A549 (cell line): ENCODE measurements around the gene LGALS3BP. TPM values are rescaled to one million over a fixed set of nuclear protein-coding genes. Genes with fewer than 3 reads are reported as not detected.

ENCODE experiments used
- ATAC-seq, 2 experiments: fragments of 200-7000 bp in 1 of 2; fragments of >200 bp in 1 of 2; cut with Nextera tagmentation in 1 of 2; cut with Tn5 transposase in 1 of 2; 3 replicates each; pipeline versions ENCODE4 v1.8.0 to v1.9.1; 2018 to 2020; ENCODE audit warnings: mild to moderate bottlenecking in 1 of 2, moderate library complexity in 1 of 2
- CTCF ChIA-PET: fragments of 300-600 bp; sonication (Branson Sonifier 250); formaldehyde crosslinking; extraction: SDS; loops from one replicate; lab custom pipeline; 2021; ENCODE audit warnings: antibody characterized with exemption, inconsistent platforms; lab: Yijun Ruan, JAX
- POLR2A ChIA-PET: fragments of 350-600 bp; formaldehyde crosslinking; extraction: SDS; loops from one replicate; lab custom pipeline; 2021; ENCODE audit warnings: antibody characterized with exemption, inconsistent platforms; lab: Yijun Ruan, JAX
- DNase-seq, 2 experiments: peaks; one replicate each; pipeline versions ENCODE4 v3.0.0 to v3.0.0-alpha.2; 2011 to 2016; ENCODE audit warnings: low read depth in 1 of 2, low spot score in 1 of 2
- FAIRE-seq: peaks from 2 replicates; lab custom pipeline; 2011; peaks lifted over from hg19 to GRCh38; lab: Jason Lieb, UNC
- H3K27ac ChIP-seq, 2 experiments: fragments of >200 bp; sonication (Bioruptor Twin); formaldehyde crosslinking; 3 replicates each; pipeline ENCODE4 v1.5.1; 2016 to 2017
- H3K4me1 ChIP-seq: fragments of >200 bp; sonication (Bioruptor Twin); formaldehyde crosslinking; 3 replicates; pipeline ENCODE4 v1.6.1; 2016
- H3K4me2 ChIP-seq: fragments of >200 bp; sonication (Bioruptor Twin); formaldehyde crosslinking; 3 replicates; pipeline ENCODE4 v1.6.1; 2016
- H3K4me3 ChIP-seq: fragments of >200 bp; sonication (Bioruptor Twin); formaldehyde crosslinking; 3 replicates; pipeline ENCODE4 v1.5.1; 2016
- H3K9me3 ChIP-seq: fragments of >200 bp; sonication (Bioruptor Twin); formaldehyde crosslinking; 3 replicates; pipeline ENCODE4 v1.6.1; 2016
- BCL3 ChIP-seq: fragments of >200 bp; sonication (Bioruptor Twin); formaldehyde crosslinking; IDR thresholded peaks from 3 replicates; pipeline ENCODE4 v1.6.1; 2016
- CEBPB ChIP-seq, 2 experiments: fragments of >200 bp in 1 of 2; sonication (Bioruptor Twin) in 1 of 2; formaldehyde crosslinking in 1 of 2; IDR thresholded peaks; 2 replicates each; pipeline ENCODE4 v1.6.1; 2012 to 2016
- CHD2 ChIP-seq: fragments of 150-350 bp; IDR thresholded peaks from 2 replicates; pipeline ENCODE4 v1.6.1; 2014; ENCODE audit warnings: low read length; ENCODE audit not compliant: partially characterized antibody
- EHF ChIP-seq: fragments of 250-450 bp; sonication (Bioruptor Pico); IDR thresholded peaks from 2 replicates; pipeline ENCODE4 v1.5.0; 2020; ENCODE audit warnings: mild to moderate bottlenecking
- EHMT2 ChIP-seq: fragments of 200-600 bp; sonication (generic); IDR thresholded peaks from 2 replicates; pipeline ENCODE4 v1.6.1; 2016; ENCODE audit warnings: antibody characterized with exemption, low read depth, mild to moderate bottlenecking, moderate library complexity
- FOXS1 ChIP-seq: fragments of 250-450 bp; sonication (Bioruptor Pico); IDR thresholded peaks from 2 replicates; pipeline ENCODE4 v1.5.0; 2020; ENCODE audit warnings: mild to moderate bottlenecking, moderate library complexity
- GATA3 ChIP-seq: IDR thresholded peaks from 2 replicates; pipeline ENCODE4 v1.6.1; 2012; ENCODE audit warnings: borderline replicate concordance
- HDAC2 ChIP-seq: fragments of 200-600 bp; sonication (generic); IDR thresholded peaks from 2 replicates; pipeline ENCODE4 v1.6.1; 2016
- HEYL ChIP-seq: fragments of 250-450 bp; sonication (Bioruptor Pico); IDR thresholded peaks from 2 replicates; pipeline ENCODE4 v1.8.0; 2021; ENCODE audit warnings: mild to moderate bottlenecking, moderate library complexity
- HMGXB4 ChIP-seq: fragments of 250-450 bp; sonication (Bioruptor Pico); IDR thresholded peaks from 2 replicates; pipeline ENCODE4 v1.5.0; 2021; ENCODE audit warnings: mild to moderate bottlenecking, moderate library complexity, borderline replicate concordance
- HOXB13 ChIP-seq: fragments of 250-450 bp; sonication (Bioruptor Pico); IDR thresholded peaks from 2 replicates; pipeline ENCODE4 v1.5.0; 2020; ENCODE audit warnings: low read depth, mild to moderate bottlenecking, moderate library complexity
- JUN ChIP-seq, 2 experiments: fragments of >200 bp; sonication (Bioruptor Twin); formaldehyde crosslinking; IDR thresholded peaks; 2 replicates in 1 of 2; 3 replicates in 1 of 2; pipeline ENCODE4 v1.6.1; 2016 to 2017
- JUNB ChIP-seq: fragments of >200 bp; sonication (Bioruptor Twin); formaldehyde crosslinking; IDR thresholded peaks from 2 replicates; pipeline ENCODE4 v1.6.1; 2016
- KDM5A ChIP-seq: fragments of 200-600 bp; sonication (generic); IDR thresholded peaks from 2 replicates; pipeline ENCODE4 v1.6.1; 2016; ENCODE audit warnings: antibody characterized with exemption, mild to moderate bottlenecking
- PBX3 ChIP-seq: IDR thresholded peaks from 2 replicates; pipeline ENCODE4 v1.6.1; 2012
- POLR2A ChIP-seq: IDR thresholded peaks from 2 replicates; pipeline ENCODE4 v1.6.1; 2012; ENCODE audit warnings: mild to moderate bottlenecking, low read length
- POLR2AphosphoS2 ChIP-seq: conservative IDR thresholded peaks from 2 replicates; pipeline ENCODE4 v1.6.1; 2012; ENCODE audit warnings: low read length, improper control_type of control experiment, inconsistent platforms
- RCOR1 ChIP-seq: fragments of 150-350 bp; IDR thresholded peaks from 2 replicates; pipeline ENCODE4 v1.6.1; 2014; ENCODE audit warnings: antibody characterized with exemption, low read length, low read depth
- SMC3 ChIP-seq: fragments of >200 bp; sonication (Bioruptor Twin); formaldehyde crosslinking; IDR thresholded peaks from 3 replicates; pipeline ENCODE4 v1.6.1; 2018; ENCODE audit warnings: inconsistent platforms
- SREBF2 ChIP-seq: fragments of 450-650 bp; IDR thresholded peaks from 2 replicates; pipeline ENCODE4 v1.6.1; 2014; ENCODE audit warnings: mild to moderate bottlenecking, moderate library complexity
- ZC3H11A ChIP-seq: fragments of 450-650 bp; IDR thresholded peaks from 2 replicates; pipeline ENCODE4 v1.6.1; 2014; ENCODE audit warnings: antibody characterized with exemption, mild to moderate bottlenecking
- whole genome bisulfite sequencing: methylation state at CpG from one replicate; pipeline ENCODE4 v1.1.6; 2017; ENCODE audit errors: missing lambda C conversion rate; 5-methylcytosine and 5-hydroxymethylcytosine counted together
- polyA plus RNA-seq, 4 experiments: library from polyadenylated mRNA; depleted of rRNA in 3 of 4; stranded (reverse); fragments of >200 nt; fragmentation: RNase III in 1 of 4; extraction: RNeasy Plus Mini Kit Qiagen cat#74134 plus additional on column Dnase treatment in 1 of 4; gene quantifications; 2 replicates in 3 of 4; 3 replicates in 1 of 4; pipeline ENCODE4 v1.2.3, GENCODE V29; 2011 to 2017

LGALS3BP gene
- polyA plus RNA-seq, 2 of the 4 experiments (the other 2 are of a cell fraction) = 28.3 to 60.0 TPM

GRCh38 chr17:79009397-79010303, 29.9 kb upstream of the LGALS3BP start, which contains the start of gene CANT1 (continued):
- TF ChIP-seq JUN (IDR thresholded peaks at IDR 0.05) = peak; percentile 57 to 79; a peak in 4 of 5 replicates
- TF ChIP-seq HDAC2 = no peak
- no peak for TF ChIP-seq CHD2

GRCh38 chr17:79008666-79009387, 29.1 kb upstream of the LGALS3BP start:
- ChIA-PET POLR2A (interaction anchor here (0.7 to 1.0 kb wide), 5 partner anchors 14 to 630 kb away, joined by 3 to 7 read pairs (median 4); no protein-coding TSS in a partner anchor), CTCF (interaction anchor here (0.6 to 14.8 kb wide), 12 partner anchors 9 to 1148 kb away, joined by 3 to 376 read pairs (median 4); no protein-coding TSS in a partner anchor)
- Histone ChIP-seq H3K4me3 (peak overlapping the region; percentile 98), H3K9me3 (peaks cover 1% of the 10 kb centered on the region; the same call in 1 of the 3 replicates), H3K27ac (peak overlapping the region; percentile 98 to 99), H3K4me1 (peaks cover 31% of the 10 kb centered on the region), H3K4me2 (peak overlapping the region; percentile 94)
- TF ChIP-seq JUN (IDR thresholded peaks at IDR 0.05) (no peak), FOXS1 (CRISPR knock-in tag) (no peak), POLR2A (no peak), HMGXB4 (CRISPR knock-in tag) (no peak), CHD2 (no peak)
- DNase-seq (no peak), ATAC-seq (no peak), FAIRE-seq (no peak)
- WGBS = 37% methylated on average over 6 of the region's 7 CpGs

- ATAC-seq = no peak
- CTCF ChIA-PET = interaction anchor here (0.9 to 3.2 kb wide), 7 partner anchors 11 to 383 kb away, joined by 3 to 15 read pairs (median 4); no protein-coding TSS in a partner anchor
- H3K4me1 ChIP-seq = peaks cover 31% of the 10 kb centered on the region
- H3K4me3 ChIP-seq = peak overlapping the region; percentile 98; the same call in 1 of the 3 replicates
- H3K4me2 ChIP-seq = peak overlapping the region; percentile 94
- 89% methylated on average over 21 of the region's 21 CpGs for WGBS
- H3K9me3 ChIP-seq = no peaks in the 10 kb centered on the region
- POLR2A ChIA-PET = no interaction called here
- TF ChIP-seq EHF (CRISPR knock-in tag) = no peak
- no peak for TF ChIP-seq ZC3H11A
- no peak for TF ChIP-seq GATA3
- no peak for TF ChIP-seq KDM5A
- no peak for TF ChIP-seq FOXS1 (CRISPR knock-in tag)
- TF ChIP-seq RCOR1 = no peak
- TF ChIP-seq SMC3 = no peak
- TF ChIP-seq, all 56 proteins: peak for 0
- no peak overlapping the region; a peak in 1 of 6 replicates for H3K27ac ChIP-seq
- no peak for FAIRE-seq
- no peak for DNase-seq
These were observed 28.0 kb upstream of the LGALS3BP start for GRCh38 chr17:79007504-79008381.

GRCh38 chr17:79006794-79007503, 27.2 kb upstream of the LGALS3BP start:
- WGBS = 92% methylated on average over 19 of the region's 19 CpGs
- Histone ChIP-seq H3K4me2 (0 out of 3 replicates have a peak overlapping the region, but pooled peaks have one; percentile 94), H3K4me3 (no peak overlapping the region), H3K27ac (no peak overlapping the region), H3K9me3 (no peaks in the 10 kb centered on the region), H3K4me1 (peaks cover 31% of the 10 kb centered on the region)
- FAIRE-seq (no peak), DNase-seq (no peak), ATAC-seq (no peak)
- ChIA-PET POLR2A (no interaction called here), CTCF (interaction anchor here (0.9 to 5.6 kb wide), 8 partner anchors 12 to 384 kb away, joined by 3 to 35 read pairs (median 6); no protein-coding TSS in a partner anchor)
- TF ChIP-seq HOXB13 (CRISPR knock-in tag) (no peak), GATA3 (no peak), PBX3 (no peak), SMC3 (no peak), BCL3 (no peak), SREBF2 (no peak), POLR2AphosphoS2 (no peak), KDM5A (no peak), EHF (CRISPR knock-in tag) (no peak), CEBPB (IDR thresholded peaks at IDR 0.05) (no peak), HEYL (CRISPR knock-in tag) (no peak), EHMT2 (no peak), JUNB (no peak)
